GM12801 (cell line): Measurements from ENCODE around the gene USP35.

Experiments used
- CTCF ChIP-seq: IDR thresholded peaks from one replicate; pipeline ENCODE4 v1.5.1; 2011; ENCODE audit warnings: control low read depth; ENCODE audit not compliant: insufficient read length; ENCODE audit errors: extremely low read depth

USP35 gene

GRCh38 chr11:78171951-78172350 lies 16.8 kb upstream of the USP35 start:
- no peak for TF ChIP-seq CTCF

- TF ChIP-seq CTCF, result no peak
These were observed 12.0 kb upstream of the USP35 start for GRCh38 chr11:78176605-78177141.

GRCh38 chr11:78177216-78177615 lies 11.5 kb upstream of the USP35 start:
- no peak for TF ChIP-seq CTCF

- TF ChIP-seq CTCF, result no peak
These were observed 9.2 kb upstream of the USP35 start for GRCh38 chr11:78179459-78180071.

GRCh38 chr11:78180751-78181150 lies 8.0 kb upstream of the USP35 start:
- no peak for TF ChIP-seq CTCF

- TF ChIP-seq CTCF, result no peak
These were observed 7.5 kb upstream of the USP35 start for GRCh38 chr11:78181185-78181584.

GRCh38 chr11:78187366-78188285 lies 1.1 kb upstream of the USP35 start:
- no peak for TF ChIP-seq CTCF
